ENCODE measurements around the gene MFSD11.

GRCh38 chr17:76695059-76695831, 42.7 kb upstream of the MFSD11 start:
- TF ChIP-seq CTCF (IDR thresholded peaks at IDR 0.05) (no peak), POLR2A (IDR thresholded peaks at IDR 0.05) (no peak), POLR2AphosphoS5 (IDR thresholded peaks at IDR 0.05; ENCODE audit: insufficient read depth in 1 of 2, low read depth in 1 of 2) (no peak)
